ENCODE measurements around the gene DPYD. TPM values are rescaled to one million over a fixed set of nuclear protein-coding genes. Genes with fewer than 3 reads are reported as not detected.

DPYD gene
- total RNA-seq, 1 experiment from 2014 or later: 7.0 TPM

- no peaks in the 10 kb centered on the region for H3K9me3 ChIP-seq
- CTCF ChIA-PET: no interaction called here
- H3K36me3 Mint-ChIP-seq (ENCODE audit: insufficient read depth, unreplicated experiment): no peaks in the 10 kb centered on the region
- intact Hi-C loops (cut with micrococcal nuclease; ENCODE audit: unreplicated experiment): no loop called here
- H3K36me3 ChIP-seq (ENCODE audit: control insufficient read depth, insufficient read depth, low read length): no peaks in the 10 kb centered on the region
- no peak overlapping the region for H3K4me3 Mint-ChIP-seq (ENCODE audit: unreplicated experiment)
- DNase-seq: no peak
- no peaks in the 10 kb centered on the region for H3K4me1 Mint-ChIP-seq (ENCODE audit: low read depth, unreplicated experiment)
- no peaks in the 10 kb centered on the region for H3K27me3 Mint-ChIP-seq (ENCODE audit: insufficient read depth, unreplicated experiment)
- no peaks in the 10 kb centered on the region for H3K4me1 ChIP-seq
- no peaks in the 10 kb centered on the region for H3K27me3 ChIP-seq (replicated peaks; ENCODE audit: control insufficient read depth, insufficient read depth, low read length)
- no peak overlapping the region for H3K4me3 ChIP-seq (ENCODE audit: low read depth, low read length)
- H3K9me3 Mint-ChIP-seq (ENCODE audit: unreplicated experiment): no peaks in the 10 kb centered on the region
- no peak overlapping the region for H3K27ac Mint-ChIP-seq (ENCODE audit: unreplicated experiment)
- POLR2A ChIA-PET: no interaction called here
- BruUV-seq (replicated peaks): no TSS peak
- no peak for TF ChIP-seq CTCF (IDR thresholded peaks at IDR 0.05; ENCODE audit: insufficient read depth in 1 of 2, low read depth in 1 of 2, low read length in 1 of 2, severe bottlenecking in 1 of 2, unreplicated experiment in 1 of 2)
These were observed 668.8 kb downstream of the DPYD start for GRCh38 chr1:97252076-97252475.

- H3K36me3 ChIP-seq (ENCODE audit: control insufficient read depth, insufficient read depth, low read length): no peaks in the 10 kb centered on the region
- intact Hi-C loops (cut with micrococcal nuclease; ENCODE audit: unreplicated experiment): loop anchor here (10.0 kb wide), 1 partner anchor 578 kb away; no protein-coding TSS in a partner anchor
- ChIA-PET CTCF (no interaction called here), POLR2A (no interaction called here)
- H3K4me1 Mint-ChIP-seq (ENCODE audit: low read depth, unreplicated experiment): no peaks in the 10 kb centered on the region
- TF ChIP-seq CTCF (IDR thresholded peaks at IDR 0.05; ENCODE audit: insufficient read depth in 1 of 2, low read depth in 1 of 2, low read length in 1 of 2, severe bottlenecking in 1 of 2, unreplicated experiment in 1 of 2): no peak
- no peak overlapping the region for H3K4me3 ChIP-seq (ENCODE audit: low read depth, low read length)
- H3K27me3 ChIP-seq (replicated peaks; ENCODE audit: control insufficient read depth, insufficient read depth, low read length): no peaks in the 10 kb centered on the region
- no peak overlapping the region for H3K27ac Mint-ChIP-seq (ENCODE audit: unreplicated experiment)
- no peaks in the 10 kb centered on the region for H3K36me3 Mint-ChIP-seq (ENCODE audit: insufficient read depth, unreplicated experiment)
- DNase-seq: no peak
- no peak overlapping the region for H3K4me3 Mint-ChIP-seq (ENCODE audit: unreplicated experiment)
- H3K4me1 ChIP-seq: no peaks in the 10 kb centered on the region
- no peaks in the 10 kb centered on the region for H3K9me3 ChIP-seq
- no peaks in the 10 kb centered on the region for H3K27me3 Mint-ChIP-seq (ENCODE audit: insufficient read depth, unreplicated experiment)
- H3K9me3 Mint-ChIP-seq (ENCODE audit: unreplicated experiment): no peaks in the 10 kb centered on the region
- no TSS peak for BruUV-seq (replicated peaks)
These were observed 673.6 kb downstream of the DPYD start for GRCh38 chr1:97247196-97247595.

DNA sequence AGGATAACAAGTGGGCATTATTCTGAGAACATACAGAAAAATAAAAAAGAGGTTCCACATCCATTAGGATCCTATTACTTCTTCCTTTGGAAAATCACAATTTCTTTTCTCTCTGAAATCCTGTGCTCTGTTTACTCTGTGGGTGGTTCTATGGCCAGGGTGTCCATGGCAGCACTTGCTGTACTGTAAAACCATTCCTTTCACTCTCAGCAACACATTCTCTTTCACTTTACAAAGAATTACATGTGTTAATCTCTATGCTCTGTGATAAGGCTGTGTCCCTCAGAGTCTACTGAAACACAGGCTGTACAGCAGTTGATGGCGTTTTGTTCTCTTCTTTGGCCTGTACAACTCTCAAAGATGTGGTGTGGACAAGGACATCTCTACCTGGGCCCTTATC is 675.2 kb downstream of the DPYD start:
- Mint-ChIP-seq H3K27me3 (ENCODE audit: insufficient read depth, unreplicated experiment) (no peaks in the 10 kb centered on the region), H3K27ac (ENCODE audit: unreplicated experiment) (no peak overlapping the region), H3K9me3 (ENCODE audit: unreplicated experiment) (no peaks in the 10 kb centered on the region), H3K36me3 (ENCODE audit: insufficient read depth, unreplicated experiment) (no peaks in the 10 kb centered on the region), H3K4me3 (ENCODE audit: unreplicated experiment) (no peak overlapping the region), H3K4me1 (ENCODE audit: low read depth, unreplicated experiment) (no peaks in the 10 kb centered on the region)
- Histone ChIP-seq H3K4me1 (no peaks in the 10 kb centered on the region), H3K36me3 (ENCODE audit: control insufficient read depth, insufficient read depth, low read length) (no peaks in the 10 kb centered on the region), H3K4me3 (ENCODE audit: low read depth, low read length) (no peak overlapping the region), H3K27me3 (replicated peaks; ENCODE audit: control insufficient read depth, insufficient read depth, low read length) (no peaks in the 10 kb centered on the region), H3K9me3 (no peaks in the 10 kb centered on the region)
- no peak for DNase-seq
- no peak for TF ChIP-seq CTCF (IDR thresholded peaks at IDR 0.05; ENCODE audit: insufficient read depth in 1 of 2, low read depth in 1 of 2, low read length in 1 of 2, severe bottlenecking in 1 of 2, unreplicated experiment in 1 of 2)
- POLR2A ChIA-PET: no interaction called here
- no TSS peak for BruUV-seq (replicated peaks)
- intact Hi-C loops (cut with micrococcal nuclease; ENCODE audit: unreplicated experiment): loop anchor here (2.0 to 10.0 kb wide), 2 partner anchors 579 to 805 kb away; no protein-coding TSS in a partner anchor
- CTCF ChIA-PET: no interaction called here
